Measurements from ENCODE around the gene MIPOL1. TPM values are rescaled to one million over a fixed set of nuclear protein-coding genes. Genes with fewer than 3 reads are reported as not detected.

The MIPOL1 gene
- total and polyA plus RNA-seq, 2 of the 13 experiments (the other 11 are each of a cell fraction or from before 2014, with no cell fraction given): 8.6 to 34.2 TPM

- TF ChIP-seq SP1 (IDR thresholded peaks at IDR 0.05): no peak
- peak; percentile 74; the same call in 1 of the 2 replicates for TF ChIP-seq SP1 (CRISPR knock-in tag; IDR thresholded peaks at IDR 0.05)
- TF ChIP-seq FOXK2 (IDR thresholded peaks at IDR 0.05): peak; percentile 97
- peak; percentile 93; the same call in 1 of the 2 replicates for TF ChIP-seq PRMT3 (CRISPR knock-in tag; IDR thresholded peaks at IDR 0.05; ENCODE audit: borderline replicate concordance, low read depth)
- TF ChIP-seq POGK (CRISPR knock-in tag; conservative IDR thresholded peaks at IDR 0.05): peak; percentile 96
- TF ChIP-seq TFDP2 (CRISPR knock-in tag; IDR thresholded peaks at IDR 0.05): peak; percentile 72
- TF ChIP-seq SRSF1 (optimal IDR thresholded peaks at IDR 0.05; ENCODE audit: low read depth, low read length): no peak
- TF ChIP-seq REPIN1 (CRISPR knock-in tag; IDR thresholded peaks at IDR 0.05; ENCODE audit: borderline replicate concordance, low read depth): peak; percentile 100
- TF ChIP-seq HCFC1 (IDR thresholded peaks at IDR 0.05; ENCODE audit: low read depth, low read length): no peak
- no peak for TF ChIP-seq ETS1 (CRISPR knock-in tag; IDR thresholded peaks at IDR 0.05)
- no peak for TF ChIP-seq SYNCRIP (IDR thresholded peaks at IDR 0.05; ENCODE audit: insufficient read depth, low read depth, low read length)
- no peak for TF ChIP-seq ZNF577 (CRISPR knock-in tag; IDR thresholded peaks at IDR 0.05; ENCODE audit: borderline replicate concordance, low read depth)
- TF ChIP-seq LRRFIP1 (CRISPR knock-in tag; conservative IDR thresholded peaks at IDR 0.05): no peak
- peak; percentile 81; the same call in 1 of the 2 replicates for TF ChIP-seq SPEN (CRISPR knock-in tag; IDR thresholded peaks at IDR 0.05; ENCODE audit: low read depth)
- no peak for TF ChIP-seq ZNF407 (CRISPR knock-in tag; IDR thresholded peaks at IDR 0.05; ENCODE audit: not compliant biosample characterization)
Observed at GRCh38 chr14:37466623-37467088, 268.9 kb downstream of the MIPOL1 start (continued).
